ENCODE measurements around the gene ARL8B. TPM values are rescaled to one million over a fixed set of nuclear protein-coding genes. Genes with fewer than 3 reads are reported as not detected.

The ARL8B gene
- total and polyA plus RNA-seq, 2 of the 8 experiments (the other 6 are each of a cell fraction or from before 2014, with no cell fraction given) = 14.5 to 27.8 TPM

- Histone ChIP-seq H3K79me1 (ENCODE audit: low read depth, low read length) (no peaks in the 10 kb centered on the region; the same call in 1 of the 2 replicates), H4K91ac (replicated peaks; ENCODE audit: insufficient read length, low read length) (no peak overlapping the region), H3K4ac (replicated peaks; ENCODE audit: insufficient read length, low read depth, low read length) (peak overlapping the region; percentile 19), H3K23ac (ENCODE audit: insufficient read length) (no peak overlapping the region), H3K36me3 (ENCODE audit: control insufficient read depth in 2 of 4, insufficient read depth in 4 of 4, low read length in 3 of 4) (peaks cover 7 to 45% (median 25%) of the 10 kb centered on the region in 4 experiments; a peak in 7 of 8 replicates), H3K14ac (ENCODE audit: insufficient read length) (no peak overlapping the region), H2BK15ac (ENCODE audit: low read length) (0 out of 2 replicates have a peak overlapping the region, but pooled peaks have one; percentile 36), H3K79me2 (ENCODE audit: control insufficient read depth in 1 of 2, insufficient read depth in 2 of 2, low read length in 2 of 2) (no peaks in the 10 kb centered on the region), H4K5ac (ENCODE audit: insufficient read length, low read depth, low read length) (no peak overlapping the region), H3K27ac (ENCODE audit: low read depth, low read length) (no peak overlapping the region), H3K56ac (replicated peaks; ENCODE audit: insufficient read length, low read depth, low read length) (no peak overlapping the region), H2BK5ac (ENCODE audit: low read depth, low read length) (peak overlapping the region; percentile 20; the same call in 1 of the 2 replicates), H3K4me2 (ENCODE audit: insufficient read depth in 1 of 2, low read depth in 2 of 2, low read length in 2 of 2) (peak overlapping the region in 1 of 2 experiments; percentile 14; a peak in 1 of 4 replicates), H2AK5ac (ENCODE audit: low read depth, low read length) (0 out of 2 replicates have a peak overlapping the region, but pooled peaks have one; percentile 33), H3K9me3 (ENCODE audit: insufficient read depth in 2 of 2, low read depth in 1 of 2, low read length in 1 of 2) (no peaks in the 10 kb centered on the region), H2BK20ac (ENCODE audit: low read length) (0 out of 2 replicates have a peak overlapping the region, but pooled peaks have one; percentile 18), H3K4me3 (ENCODE audit: extremely low read depth in 1 of 4, insufficient read depth in 2 of 4, low read depth in 3 of 4, low read length in 4 of 4) (no peak overlapping the region), H3K9ac (replicated peaks in 1 of 4; ENCODE audit: extremely low read depth in 1 of 4, low read depth in 3 of 4, low read length in 3 of 4) (no peak overlapping the region), H3K18ac (ENCODE audit: extremely low read depth, low read length) (no peak overlapping the region), H2BK12ac (ENCODE audit: low read depth, low read length) (peak overlapping the region; percentile 46; the same call in 1 of the 2 replicates), H2AFZ (ENCODE audit: low read length) (no peak overlapping the region), H4K8ac (ENCODE audit: extremely low read depth, insufficient read depth, low read length) (no peak overlapping the region), H2BK120ac (replicated peaks; ENCODE audit: low read depth, low read length) (peak overlapping the region; percentile 20), H3K23me2 (ENCODE audit: low read depth, low read length) (no peaks in the 10 kb centered on the region), H3K27me3 (replicated peaks in 1 of 4; ENCODE audit: control insufficient read depth in 3 of 4, extremely low read depth in 1 of 4, insufficient read depth in 3 of 4, low read length in 3 of 4) (no peaks in the 10 kb centered on the region), H3K4me1 (replicated peaks in 1 of 4; ENCODE audit: control insufficient read depth in 3 of 4, insufficient read depth in 4 of 4, low read length in 3 of 4) (peaks cover 10 to 27% (median 22%) of the 10 kb centered on the region in 4 experiments), H4K20me1 (replicated peaks in 1 of 2; ENCODE audit: control insufficient read depth in 1 of 2, insufficient read depth in 2 of 2, low read length in 2 of 2) (peaks cover 0 to 1% of the 10 kb centered on the region in 2 experiments)
- no peak for DNase-seq (ENCODE audit: low read depth in 1 of 2, low spot score in 2 of 2)
- WGBS, 2 experiments (ENCODE audit: extremely low coverage in 1 of 2, insufficient coverage in 1 of 2, insufficient read length in 1 of 2, insufficient replicate concordance in 2 of 2, low coverage in 1 of 2, low lambda C conversion rate in 2 of 2, missing lambda C conversion rate in 1 of 2) = 71% methylated on average over 9 of the region's 9 CpGs; no CpG with 5 or more reads in 1 of the 2 experiments
- ChIA-PET CTCF (ENCODE audit: partially characterized antibody) (interaction anchor here (1.2 kb wide), 1 partner anchor 10 kb away, joined by 3 read pairs; no protein-coding TSS in a partner anchor), POLR2A (ENCODE audit: partially characterized antibody) (interaction anchor here (0.6 to 2.0 kb wide), 2 partner anchors 27 to 1751 kb away, joined by 3 to 5 read pairs; partner anchors contain the start of gene EDEM1)
- no peak for FAIRE-seq
- TF ChIP-seq SIRT6 (IDR thresholded peaks at IDR 0.05; ENCODE audit: low read length) (no peak), TAF7 (optimal IDR thresholded peaks at IDR 0.05; ENCODE audit: borderline replicate concordance, low read depth, low read length) (no peak), GABPA (IDR thresholded peaks at IDR 0.05; ENCODE audit: borderline replicate concordance, insufficient read depth, low read length) (no peak), SIN3A (conservative IDR thresholded peaks at IDR 0.05 in 1 of 2, IDR thresholded peaks at IDR 0.05 in 1 of 2; ENCODE audit: low read depth in 1 of 2, low read length in 2 of 2) (no peak), RXRA (IDR thresholded peaks at IDR 0.05; ENCODE audit: insufficient read depth, low read depth, low read length) (no peak), SP2 (IDR thresholded peaks at IDR 0.05; ENCODE audit: low read length) (no peak), KDM4A (IDR thresholded peaks at IDR 0.05; ENCODE audit: low read depth, low read length, severe bottlenecking) (no peak), TBP (IDR thresholded peaks at IDR 0.05; ENCODE audit: low read depth, low read length) (no peak)
These were observed 92.3 kb downstream of the ARL8B start for GRCh38 chr3:5214352-5214751.

Data from H1 (cell line).